ENCODE data around the gene AOC1.

AOC1 gene

DNA sequence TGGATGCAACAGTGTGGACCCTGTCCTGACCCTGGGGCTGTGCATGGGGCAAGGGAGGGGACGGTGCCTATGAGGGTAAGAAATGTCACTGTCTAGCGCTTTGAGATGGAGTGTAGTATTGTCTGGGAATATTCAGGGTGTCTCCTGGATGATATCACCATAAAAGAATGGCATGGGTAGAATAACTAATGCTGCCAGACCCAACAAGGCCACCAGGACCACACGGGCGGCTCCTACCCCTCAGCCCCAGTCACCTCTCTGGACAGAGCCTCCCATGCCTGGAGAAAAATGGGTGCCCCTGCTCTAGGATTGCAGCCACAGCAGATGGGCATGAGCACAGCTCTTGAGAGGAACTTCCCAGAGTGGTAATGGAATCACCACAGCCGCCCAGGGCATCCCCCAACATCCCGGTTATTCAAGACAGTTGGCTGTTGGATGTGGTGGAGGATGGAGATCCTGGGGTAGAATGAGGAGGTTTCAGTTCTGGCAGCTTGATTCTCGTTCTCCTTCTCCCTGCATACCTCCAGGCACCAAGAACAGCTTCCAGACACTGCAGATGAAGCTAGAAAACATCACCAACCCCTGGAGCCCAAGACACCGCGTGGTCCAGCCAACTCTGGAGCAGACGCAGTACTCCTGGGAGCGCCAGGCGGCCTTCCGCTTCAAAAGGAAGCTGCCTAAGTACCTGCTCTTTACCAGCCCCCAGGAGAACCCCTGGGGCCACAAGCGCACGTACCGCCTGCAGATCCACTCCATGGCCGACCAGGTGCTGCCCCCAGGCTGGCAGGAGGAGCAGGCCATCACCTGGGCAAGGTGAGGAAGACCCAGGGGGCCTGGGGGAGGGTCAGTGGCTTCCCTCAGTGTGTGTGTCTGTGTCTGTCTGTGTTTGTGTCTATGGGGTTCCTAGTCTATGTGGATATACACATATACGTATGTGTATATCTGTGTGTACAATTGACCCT, 6.2 kb downstream of the AOC1 start:
- no peak for DNase-seq (ENCODE audit: low read depth, low spot score)

DNA sequence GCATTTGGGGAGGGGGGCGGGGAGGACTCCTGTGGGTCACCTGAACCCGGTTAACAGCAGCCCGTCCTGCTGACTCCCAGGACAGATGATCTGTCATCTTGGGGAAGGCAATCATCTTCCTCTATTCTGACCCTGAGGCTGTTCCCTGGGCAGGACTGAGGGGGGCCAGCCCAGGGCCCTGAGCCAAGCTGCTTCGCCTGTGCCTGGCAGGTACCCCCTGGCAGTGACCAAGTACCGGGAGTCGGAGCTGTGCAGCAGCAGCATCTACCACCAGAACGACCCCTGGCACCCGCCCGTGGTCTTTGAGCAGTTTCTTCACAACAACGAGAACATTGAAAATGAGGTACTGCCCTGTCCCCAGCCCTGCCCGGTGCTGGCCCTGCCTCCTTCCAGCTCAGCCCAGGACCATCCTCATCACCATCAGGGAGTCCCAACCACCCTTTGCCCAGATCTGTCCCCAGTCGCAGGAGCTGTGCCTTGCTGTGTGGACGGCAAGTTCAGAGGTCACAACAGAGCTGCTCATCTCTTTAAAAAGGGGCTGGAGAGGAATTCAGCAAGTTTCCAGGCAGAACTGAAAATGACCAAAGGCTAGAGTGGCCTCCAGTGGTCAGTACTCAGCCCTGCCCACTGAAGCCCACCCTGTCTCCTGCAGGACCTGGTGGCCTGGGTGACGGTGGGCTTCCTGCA, 8.1 kb downstream of the AOC1 start:
- no peak for DNase-seq (ENCODE audit: low read depth, low spot score)

DNA sequence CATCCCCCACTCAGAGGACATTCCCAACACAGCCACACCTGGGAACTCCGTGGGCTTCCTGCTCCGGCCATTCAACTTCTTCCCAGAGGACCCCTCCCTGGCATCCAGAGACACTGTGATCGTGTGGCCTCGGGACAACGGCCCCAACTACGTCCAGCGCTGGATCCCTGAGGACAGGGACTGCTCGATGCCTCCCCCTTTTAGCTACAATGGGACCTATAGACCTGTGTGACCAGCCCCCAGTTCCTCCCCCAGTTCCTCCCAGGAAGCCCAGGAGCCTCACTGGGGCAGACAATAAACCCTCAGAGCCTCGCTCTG, 8.6 kb downstream of the AOC1 start:
- no peak for DNase-seq (ENCODE audit: low read depth, low spot score)

DNA sequence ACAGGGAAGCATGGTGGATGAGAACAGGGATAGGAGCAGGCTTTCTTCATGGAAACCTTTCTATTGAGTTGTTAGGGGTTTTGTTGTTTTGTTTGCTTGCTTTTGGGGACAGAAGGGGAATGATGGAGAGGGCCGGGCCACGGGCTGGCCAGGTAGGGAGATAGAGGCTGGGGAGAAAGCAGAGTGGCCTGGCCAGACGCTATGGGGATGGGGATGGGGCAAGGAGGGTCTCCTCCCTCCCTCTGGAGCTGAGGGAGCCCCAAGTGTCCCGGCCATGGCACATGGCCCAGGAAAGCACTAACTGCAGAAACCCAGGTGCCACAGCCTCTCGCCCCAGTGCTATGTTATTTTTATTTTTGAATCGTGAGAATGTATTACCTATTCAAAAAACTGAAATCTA, 10.0 kb downstream of the AOC1 start:
- DNase-seq (ENCODE audit: low read depth, low spot score), result no peak

DNA sequence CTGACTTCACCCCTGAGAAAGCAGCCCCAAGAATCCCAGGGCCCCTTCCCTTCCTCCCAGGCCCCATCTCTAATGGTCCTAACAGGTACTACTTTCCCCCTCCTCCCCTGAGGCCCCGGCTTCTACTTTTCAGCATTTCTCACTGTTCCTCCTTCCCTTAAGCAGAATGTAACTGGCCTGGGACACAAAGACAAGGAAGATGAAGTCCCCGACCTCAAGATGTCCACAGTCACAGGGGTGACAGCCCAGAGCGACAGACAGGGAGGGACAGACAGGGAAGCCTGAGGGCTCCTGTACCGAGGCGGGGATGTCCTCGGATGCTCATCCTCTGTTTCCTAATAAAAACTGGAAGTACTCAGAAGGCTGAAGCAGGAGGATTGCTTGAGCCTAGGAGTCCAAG, 11.6 kb downstream of the AOC1 start:
- no peak for DNase-seq (ENCODE audit: low read depth, low spot score)

DNA sequence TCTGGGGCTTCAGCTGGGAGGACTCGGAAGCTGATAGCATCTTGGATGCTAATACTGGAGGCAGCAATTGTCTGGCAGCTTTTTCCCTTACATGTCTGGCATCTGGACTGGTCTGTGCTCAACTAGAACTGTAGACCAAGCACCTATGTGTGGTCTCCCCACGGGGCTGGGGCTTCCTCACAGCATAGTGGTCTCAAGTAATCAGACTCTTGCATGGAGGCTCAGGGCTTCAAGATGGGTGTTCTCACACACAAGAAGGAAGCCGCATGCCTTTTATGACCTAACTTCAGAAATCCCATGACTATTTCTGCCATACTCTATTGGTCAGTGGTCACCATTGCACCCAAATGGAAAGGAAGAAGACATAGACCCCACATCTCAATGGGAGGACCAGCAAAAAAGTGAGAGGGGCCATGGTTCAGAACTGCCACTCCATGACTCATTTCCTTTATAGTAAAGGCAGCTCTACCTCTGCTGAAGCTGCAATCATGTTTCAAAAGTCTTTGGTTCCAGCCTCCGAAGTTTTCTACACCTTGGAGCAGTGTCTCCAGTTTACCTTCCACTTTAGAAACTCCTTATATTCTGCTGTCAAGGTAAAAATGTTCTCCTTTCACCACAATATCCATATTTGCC, 14.7 kb downstream of the AOC1 start:
- DNase-seq (ENCODE audit: low read depth, low spot score), result no peak

DNA sequence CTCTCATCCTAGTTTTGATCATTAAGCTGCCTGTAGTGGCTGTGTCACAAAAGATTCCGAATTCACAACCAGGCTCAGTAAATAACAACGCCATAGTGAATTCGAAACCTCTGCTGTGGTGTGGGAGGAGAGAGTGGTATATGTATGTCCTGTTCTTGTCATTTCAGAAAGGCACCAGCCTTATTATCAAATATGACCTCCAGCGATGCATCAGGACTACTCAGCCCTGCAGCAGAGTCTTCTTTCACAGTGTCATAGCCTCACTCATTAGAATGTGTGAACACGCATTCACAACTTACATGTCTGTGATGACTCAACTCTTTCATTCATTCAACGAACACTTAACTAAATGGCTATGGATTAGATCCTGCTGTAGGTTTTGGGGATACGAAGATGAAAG, 15.3 kb downstream of the AOC1 start:
- no peak for DNase-seq (ENCODE audit: low read depth, low spot score)

DNA sequence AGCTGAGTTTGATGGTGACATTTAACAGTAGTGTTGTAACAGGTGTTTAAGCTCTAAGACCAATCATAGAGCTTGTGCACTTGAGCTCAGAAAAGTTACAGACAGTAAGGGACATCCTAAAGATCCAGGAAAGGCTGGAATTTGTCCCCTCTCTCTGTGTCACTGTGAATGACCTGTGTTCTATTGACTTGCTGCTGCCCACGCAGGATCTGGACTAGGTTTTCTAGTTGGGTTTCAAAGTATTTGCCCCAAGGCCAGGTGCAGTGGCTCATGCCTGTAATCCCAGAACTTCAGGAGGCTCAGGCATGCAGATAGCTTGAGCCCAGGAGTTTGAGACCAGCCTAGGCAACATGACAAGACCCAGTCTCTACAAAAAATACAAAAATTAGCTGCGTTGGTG, 17.1 kb downstream of the AOC1 start:
- no peak for DNase-seq (ENCODE audit: low read depth, low spot score)

DNA sequence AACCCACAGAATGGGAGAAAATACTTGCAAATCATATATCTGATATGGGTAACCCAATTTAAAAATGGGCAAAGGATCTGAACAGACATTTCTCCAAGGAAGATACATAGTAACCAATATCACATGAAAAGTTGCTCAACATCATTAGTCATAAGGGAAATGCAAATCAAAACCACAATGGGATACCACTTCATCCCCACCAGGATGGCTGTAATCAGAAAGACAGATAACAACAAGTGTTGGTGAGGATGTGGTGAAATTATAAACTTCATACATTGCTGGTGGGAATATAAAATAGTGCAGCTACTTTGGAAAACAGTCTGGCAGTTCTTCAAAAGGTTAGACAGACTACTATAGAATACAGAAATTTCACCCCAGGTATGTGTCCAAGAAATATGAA, 19.3 kb downstream of the AOC1 start:
- no peak for DNase-seq (ENCODE audit: low read depth, low spot score)

DNA sequence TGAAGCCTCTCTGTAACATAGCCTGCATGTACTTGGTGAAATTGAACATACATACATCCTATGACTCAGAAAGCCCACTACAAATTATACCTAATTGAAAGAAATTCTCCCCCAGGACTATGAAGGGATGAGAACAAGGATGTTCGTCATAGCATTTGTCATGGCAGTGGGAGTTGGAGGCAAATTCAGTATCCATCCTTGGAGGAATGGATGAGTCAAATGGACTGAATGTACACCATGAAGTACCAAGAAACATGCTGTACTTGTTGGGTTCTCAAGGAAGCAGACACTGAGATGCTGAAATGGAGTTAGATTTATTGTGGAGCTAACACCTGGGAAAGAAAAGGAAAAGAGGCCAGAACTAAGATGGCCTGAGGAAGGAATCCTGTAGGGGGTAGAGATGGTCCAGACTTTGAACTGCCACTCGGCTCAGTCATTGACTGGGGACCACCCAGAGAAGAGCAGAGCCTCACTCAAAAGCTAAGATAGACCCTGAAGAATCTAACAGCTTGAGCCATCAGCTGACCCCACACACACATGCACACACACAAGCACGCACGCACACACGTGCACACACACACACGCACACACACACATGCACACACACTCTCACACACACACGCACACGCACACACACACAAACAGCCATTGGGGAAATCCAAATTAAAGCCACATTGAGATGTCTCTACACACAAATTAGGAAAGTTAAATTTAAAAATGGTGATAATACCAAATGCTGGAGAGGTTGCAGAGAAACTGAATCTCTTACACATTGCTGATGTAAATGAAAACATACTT, 22.3 kb downstream of the AOC1 start:
- no peak for DNase-seq (ENCODE audit: low read depth, low spot score)

DNA sequence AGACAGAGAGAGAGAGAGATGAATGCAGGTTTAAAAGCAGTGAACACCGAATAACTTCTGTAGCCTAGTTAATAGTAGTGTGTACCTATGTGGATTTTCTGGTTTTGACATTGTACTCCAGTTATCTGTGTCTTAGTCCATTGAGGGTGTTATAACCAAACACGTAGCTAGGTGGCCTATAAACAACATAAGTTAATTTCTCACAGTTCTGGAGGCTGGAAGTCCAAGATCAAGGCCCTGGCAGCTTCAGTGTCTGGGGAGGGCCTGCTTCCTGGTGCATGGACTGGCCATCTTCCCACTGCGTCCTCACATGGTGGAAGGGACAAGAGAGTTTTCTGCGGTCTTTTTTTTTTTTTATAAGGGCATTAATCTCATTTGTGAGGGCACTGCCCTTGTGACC, 23.5 kb downstream of the AOC1 start:
- no peak for DNase-seq (ENCODE audit: low read depth, low spot score)

DNA sequence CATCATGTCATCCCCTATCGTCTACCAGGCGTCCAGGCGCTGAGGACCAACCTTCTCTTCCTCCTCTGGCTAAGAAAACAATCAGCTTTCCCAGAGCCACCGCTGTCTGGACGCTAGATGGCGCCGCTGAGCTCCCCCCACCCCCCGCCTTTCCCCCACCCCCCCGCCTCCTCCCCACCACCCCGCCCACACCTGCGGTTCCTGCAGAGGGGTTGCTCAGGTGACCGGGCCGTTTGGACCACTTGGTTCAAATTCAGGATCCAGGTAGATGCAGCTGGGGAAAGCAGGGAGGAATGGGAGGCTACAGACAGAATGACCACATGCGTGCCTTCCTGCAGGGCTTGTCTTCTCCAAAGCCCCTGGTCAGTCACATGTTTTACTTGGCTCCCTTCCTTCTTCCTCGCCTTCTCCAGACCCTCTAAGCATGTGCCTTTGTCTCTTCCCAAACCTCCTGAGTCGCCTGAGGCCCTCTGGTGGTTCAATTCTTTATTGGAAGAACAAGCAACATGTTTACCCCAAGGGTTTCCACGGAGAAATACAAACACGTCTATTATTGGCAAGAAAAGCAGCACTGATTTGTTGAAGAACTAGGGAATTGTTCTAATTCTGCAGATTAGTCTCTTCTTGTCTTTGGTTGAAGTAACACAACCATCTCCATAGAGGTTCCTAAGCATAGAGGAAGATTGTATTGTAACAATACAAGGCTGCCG, 24.7 kb downstream of the AOC1 start:
- DNase-seq (ENCODE audit: low read depth, low spot score), result peak; percentile 86

DNA sequence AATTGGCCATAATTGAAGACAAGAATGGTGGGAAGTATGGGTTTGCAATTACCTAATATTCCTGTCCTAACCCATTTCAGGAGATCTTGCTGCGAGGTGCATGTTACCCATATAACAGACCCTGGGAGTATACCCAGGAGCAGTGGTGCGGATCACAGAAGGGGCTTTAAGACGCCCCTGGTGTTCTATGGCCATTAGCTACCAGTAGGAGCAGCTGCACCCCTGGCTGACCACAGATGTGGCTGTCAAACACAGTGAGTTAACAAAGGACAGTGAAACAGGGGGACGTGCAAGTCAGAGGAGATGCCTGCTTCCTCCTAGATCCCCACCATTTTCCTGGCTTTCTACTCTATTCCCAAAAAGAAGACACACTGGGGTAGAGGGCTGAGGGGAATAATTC, 25.2 kb downstream of the AOC1 start:
- DNase-seq (ENCODE audit: low read depth, low spot score), result no peak

DNA sequence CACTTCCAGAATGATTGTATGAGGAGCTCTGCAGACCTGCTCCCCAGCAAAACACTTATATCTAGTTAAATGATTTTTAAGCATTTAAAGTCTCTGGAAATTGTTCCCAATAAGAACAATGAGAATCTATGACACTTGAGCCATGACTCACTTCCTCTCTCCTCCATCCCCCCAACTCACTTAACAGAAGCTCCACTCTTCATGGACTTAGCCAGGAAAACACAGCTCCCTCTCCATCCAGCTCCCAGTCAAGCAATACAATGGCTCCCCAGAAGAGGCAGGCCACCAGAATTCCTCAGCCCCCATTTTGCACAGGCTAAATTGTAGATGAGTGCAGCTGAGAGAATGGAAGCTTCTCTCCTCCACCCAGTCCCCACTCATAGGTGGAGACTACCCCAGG, 27.0 kb downstream of the AOC1 start:
- DNase-seq (ENCODE audit: low read depth, low spot score), result no peak

DNA sequence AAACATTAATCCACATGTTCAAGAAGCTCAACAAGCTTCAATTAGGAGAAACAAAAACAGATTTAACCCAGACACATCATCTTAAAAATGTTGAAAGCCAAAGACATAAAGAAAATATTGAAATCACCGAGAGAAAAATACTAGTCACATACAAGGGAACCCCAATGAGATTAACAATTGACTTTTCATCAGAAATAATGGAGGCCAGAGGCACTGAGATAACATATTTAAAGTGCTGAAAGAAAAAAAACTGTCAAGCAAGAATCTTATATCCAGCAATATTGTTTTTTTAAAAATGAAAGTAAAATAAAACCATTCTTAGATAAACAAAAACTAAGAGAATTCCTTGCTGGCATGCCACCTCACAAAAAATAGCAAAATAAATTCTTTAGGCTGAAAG, 28.9 kb downstream of the AOC1 start:
- no peak for DNase-seq (ENCODE audit: low read depth, low spot score)

DNA sequence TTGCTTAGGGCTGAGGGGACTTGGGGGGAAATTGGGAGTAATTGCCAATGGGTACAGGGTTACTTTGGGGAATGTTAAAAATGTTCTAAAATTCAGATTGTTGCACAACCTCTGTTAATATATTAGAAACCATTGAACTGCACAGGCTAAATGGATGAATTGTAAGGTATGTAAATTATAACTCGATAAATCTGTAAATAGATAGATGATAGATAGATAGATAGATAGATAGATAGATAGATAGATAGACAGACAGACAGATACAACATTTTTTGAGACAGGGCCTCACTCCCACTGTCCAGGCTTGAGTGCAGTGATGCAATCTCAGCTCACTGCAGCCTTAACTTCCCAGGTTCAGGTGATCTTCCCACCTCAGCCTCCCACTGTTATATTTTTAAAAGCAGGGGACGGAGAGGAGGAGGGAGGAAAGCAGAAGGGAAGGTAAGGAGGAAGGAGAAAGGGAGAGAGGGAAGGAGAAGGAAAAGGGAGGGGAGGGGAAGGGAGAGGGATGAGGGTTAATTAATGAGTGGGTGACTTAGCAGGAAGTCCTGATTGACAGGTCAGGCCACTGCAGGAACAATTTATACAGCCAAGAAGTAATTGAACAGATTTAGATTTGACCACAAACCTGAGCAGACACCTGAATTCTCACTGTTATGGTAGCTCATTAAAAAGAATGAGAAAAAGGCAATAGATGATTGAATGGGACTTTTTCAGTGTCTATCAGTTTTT, 38.7 kb downstream of the AOC1 start:
- no peak for DNase-seq (ENCODE audit: low read depth, low spot score)

DNA sequence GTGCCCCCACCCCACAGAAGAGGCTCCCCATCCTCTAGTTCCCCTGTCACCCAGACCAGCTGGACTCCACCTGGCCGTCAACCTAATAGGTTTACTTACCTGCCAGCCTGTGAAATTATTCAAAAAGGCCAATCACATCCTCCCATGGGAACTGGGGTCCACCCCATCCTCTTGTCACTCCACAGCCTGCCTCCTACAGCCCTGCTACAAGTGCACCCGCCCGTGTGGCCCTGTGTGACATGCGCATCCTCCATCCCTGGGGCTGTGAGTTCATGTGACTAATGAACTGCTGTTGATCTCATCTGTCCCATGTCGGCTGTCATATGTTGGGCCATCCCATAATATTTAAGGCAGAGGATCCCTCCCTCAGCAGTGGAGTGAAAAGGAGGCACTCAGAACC, 39.4 kb downstream of the AOC1 start:
- DNase-seq (ENCODE audit: low read depth, low spot score), result no peak

DNA sequence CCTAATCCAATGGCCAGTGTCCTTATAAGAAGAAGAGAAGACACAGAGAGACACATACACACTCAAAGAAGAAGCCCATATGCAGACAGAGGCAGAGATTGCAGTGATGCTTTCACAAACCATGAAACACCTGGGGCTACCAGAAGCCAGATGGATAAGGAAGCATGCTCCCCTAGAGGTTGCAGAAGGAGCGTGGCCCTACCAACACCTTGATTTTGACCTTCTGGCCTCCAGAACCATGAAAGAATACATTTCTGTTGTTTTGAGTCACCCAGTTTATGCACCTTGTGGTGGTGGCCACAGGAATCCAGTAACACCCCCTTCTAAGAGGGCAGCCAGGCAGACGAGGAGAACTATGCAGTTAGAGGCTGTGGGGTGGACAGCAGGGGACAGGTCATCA, 43.5 kb downstream of the AOC1 start:
- DNase-seq (ENCODE audit: low read depth, low spot score), result no peak

DNA sequence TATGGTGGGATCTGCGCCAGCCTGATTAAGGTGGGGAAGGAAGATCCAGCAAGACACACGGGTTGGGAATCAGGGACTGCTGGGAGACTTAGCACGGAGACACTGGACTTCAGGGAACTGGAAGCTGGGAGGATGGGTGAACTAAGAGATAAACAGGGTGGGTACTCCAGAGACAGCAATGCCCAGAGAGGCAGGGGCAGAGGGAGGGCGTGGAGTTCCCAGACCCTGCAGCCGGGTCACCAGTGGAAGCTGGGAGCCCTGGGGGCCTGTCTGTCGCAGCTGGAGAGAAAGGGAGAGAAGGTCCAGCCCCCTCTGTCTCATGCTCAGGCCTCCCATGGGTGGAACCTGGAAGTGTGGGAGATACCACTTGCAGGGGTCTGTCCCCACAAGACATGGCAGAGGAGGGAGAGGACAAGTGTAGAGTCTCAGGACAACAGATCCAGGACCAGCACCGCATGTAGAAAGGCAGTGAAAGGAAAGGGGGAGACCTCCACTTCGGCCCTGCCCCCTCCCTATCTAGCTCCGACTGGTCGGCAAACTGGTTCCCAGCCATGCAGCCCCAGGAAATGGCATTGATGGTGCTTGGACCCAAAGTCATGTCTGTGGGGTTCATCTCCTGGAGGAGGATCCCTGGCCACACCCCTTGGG, 44.4 kb downstream of the AOC1 start:
- no peak for DNase-seq (ENCODE audit: low read depth, low spot score)
